GM19455 (cell line): Measurements from ENCODE around the gene ZHX3.

ENCODE experiments used
- ATAC-seq: cut with Tn5 transposase; IDR thresholded peaks from one replicate; pipeline ENCODE4 v1.9.1; 2021; ENCODE audit not compliant: unreplicated experiment

Gene ZHX3

GRCh38 chr20:41317546-41318270 lies at the start of gene ZHX3:
ZHX3 (minus strand) TSS chr20:41317731; CDS start chr20:41204916, 112,815 bp downstream.
- peak; percentile 97 for ATAC-seq

GRCh38 chr20:41367393-41367695 lies 49.8 kb upstream of the ZHX3 start:
- no peak for ATAC-seq

- no peak for ATAC-seq
Observed at GRCh38 chr20:41366546-41367392, 49.2 kb upstream of the ZHX3 start, which contains the start of gene EMILIN3. EMILIN3 (minus strand) TSS chr20:41366818; CDS start chr20:41366634, 184 bp downstream.

GRCh38 chr20:41365777-41366545 lies 48.4 kb upstream of the ZHX3 start:
- ATAC-seq = no peak

GRCh38 chr20:41364967-41365765 lies 47.6 kb upstream of the ZHX3 start:
- ATAC-seq = no peak

GRCh38 chr20:41364236-41364855 lies 46.8 kb upstream of the ZHX3 start:
- ATAC-seq = no peak

GRCh38 chr20:41363601-41364000 lies 46.1 kb upstream of the ZHX3 start:
- no peak for ATAC-seq

- ATAC-seq = no peak
Observed at GRCh38 chr20:41362748-41363140, 45.2 kb upstream of the ZHX3 start.

GRCh38 chr20:41361757-41362747 lies 44.5 kb upstream of the ZHX3 start:
- ATAC-seq = no peak

GRCh38 chr20:41360831-41361756 lies 43.6 kb upstream of the ZHX3 start:
- ATAC-seq = no peak

GRCh38 chr20:41359541-41360011 lies 42.0 kb upstream of the ZHX3 start:
- no peak for ATAC-seq

GRCh38 chr20:41358717-41359116 lies 41.2 kb upstream of the ZHX3 start:
- no peak for ATAC-seq

GRCh38 chr20:41358230-41358629 lies 40.7 kb upstream of the ZHX3 start:
- ATAC-seq = no peak

GRCh38 chr20:41357424-41358163 lies 40.1 kb upstream of the ZHX3 start:
- ATAC-seq = no peak

- ATAC-seq = no peak
Observed at GRCh38 chr20:41356951-41357350, 39.4 kb upstream of the ZHX3 start.

- ATAC-seq = no peak
Observed at GRCh38 chr20:41355598-41356203, 38.2 kb upstream of the ZHX3 start.

GRCh38 chr20:41355192-41355591 lies 37.7 kb upstream of the ZHX3 start:
- ATAC-seq = no peak
